OCI-LY7 (cell line): Measurements from ENCODE around the gene MGST3. TPM values are rescaled to one million over a fixed set of nuclear protein-coding genes. Genes with fewer than 3 reads are reported as not detected.
"Not testable (repeated sequence)": the region's sequence is repeated elsewhere in the genome, so short reads cannot be mapped to it uniquely, and the experiment has no call there.

Experiments used
- BruUV-seq: library from RNA; stranded (reverse); fragments of 400-500 nt; replicated peaks from 2 replicates; lab custom pipeline; 2021; lab: Mats Ljungman, UMichigan
- CTCF ChIA-PET: fragments of 300-600 bp; sonication (Branson Sonifier 250); formaldehyde crosslinking; loops from one replicate; lab custom pipeline; 2022; ENCODE audit warnings: antibody characterized with exemption; ENCODE audit not compliant: unreplicated experiment; lab: Charles Lee
- POLR2A ChIA-PET: fragments of 300-600 bp; sonication (Branson Sonifier 250); formaldehyde crosslinking; loops from one replicate; lab custom pipeline; 2022; ENCODE audit warnings: antibody characterized with exemption; lab: Charles Lee
- DNase-seq: peaks from one replicate; pipeline ENCODE4 v3.0.0-alpha.2; 2015; ENCODE audit warnings: low spot score
- H2AFZ ChIP-seq: fragments of 200-600 bp; sonication (generic), shearing (Covaris generic); 2 replicates; pipeline ENCODE4 v1.6.1; 2014; ENCODE audit warnings: mild to moderate bottlenecking, antibody characterized with exemption, low read length, moderate library complexity
- H3K27ac ChIP-seq: fragments of 200-600 bp; sonication (generic); 2 replicates; pipeline ENCODE4 v1.5.1; 2014; ENCODE audit warnings: mixed run types, low read depth, mild to moderate bottlenecking, moderate library complexity, low read length, inconsistent platforms; ENCODE audit not compliant: poor library complexity, severe bottlenecking
- H3K36me3 ChIP-seq: fragments of 200-600 bp; sonication (generic); 2 replicates; pipeline ENCODE4 v1.6.1; 2014; ENCODE audit warnings: mild to moderate bottlenecking, antibody characterized with exemption, low read length, moderate library complexity, mixed read lengths; ENCODE audit not compliant: insufficient read depth
- H3K4me1 ChIP-seq: fragments of 200-600 bp; sonication (generic); 2 replicates; pipeline ENCODE4 v1.5.1; 2014; ENCODE audit warnings: mild to moderate bottlenecking, low read length; ENCODE audit not compliant: insufficient read depth, poor library complexity, severe bottlenecking
- H3K4me2 ChIP-seq: fragments of 200-600 bp; sonication (generic); 2 replicates; pipeline ENCODE4 v1.6.1; 2014; ENCODE audit warnings: mild to moderate bottlenecking, low read length
- H3K4me3 ChIP-seq: fragments of 200-600 bp; sonication (generic); 2 replicates; pipeline ENCODE4 v1.5.1; 2014; ENCODE audit warnings: mild to moderate bottlenecking, low read depth, low read length; ENCODE audit not compliant: poor library complexity, severe bottlenecking
- H3K79me2 ChIP-seq: fragments of 200-600 bp; sonication (generic); 2 replicates; pipeline ENCODE4 v1.6.1; 2016; ENCODE audit warnings: low read depth, mild to moderate bottlenecking, low read length, moderate library complexity, mixed read lengths; ENCODE audit not compliant: insufficient read depth
- H3K9me2 ChIP-seq: fragments of 200-600 bp; sonication (generic); 2 replicates; pipeline ENCODE4 v1.6.1; 2016; ENCODE audit warnings: mild to moderate bottlenecking, low read length, mixed read lengths; ENCODE audit not compliant: insufficient read depth
- H3K9me3 ChIP-seq: fragments of 200-600 bp; sonication (generic); 2 replicates; pipeline ENCODE4 v1.6.1; 2014; ENCODE audit warnings: mild to moderate bottlenecking, mixed run types, low read length, mixed read lengths
- H4K20me1 ChIP-seq: fragments of 200-600 bp; sonication (generic); 2 replicates; pipeline ENCODE4 v1.6.1; 2014; ENCODE audit warnings: mild to moderate bottlenecking, antibody characterized with exemption, low read length, moderate library complexity, mixed read lengths; ENCODE audit not compliant: insufficient read depth
- CTCF ChIP-seq: fragments of 200-600 bp; sonication (generic); conservative IDR thresholded peaks from 2 replicates; pipeline ENCODE4 v1.5.1; 2014; ENCODE audit warnings: mild to moderate bottlenecking, antibody characterized with exemption, low read length, moderate library complexity, mixed read lengths
- EZH2phosphoT487 ChIP-seq: fragments of 200-600 bp; sonication (generic); IDR thresholded peaks from 2 replicates; pipeline ENCODE4 v1.6.1; 2018; ENCODE audit warnings: low read depth, borderline replicate concordance, mild to moderate bottlenecking, mixed run types, antibody characterized with exemption, low read length, moderate library complexity, mixed read lengths
- intact Hi-C: fragments of 100-400 bp; cut with micrococcal nuclease; formaldehyde crosslinking; loops from one replicate; pipeline ENCODE4 v1.10.0; 2022; ENCODE audit not compliant: unreplicated experiment
- total RNA-seq, 2 experiments: library from RNA; depleted of rRNA in 1 of 2; stranded (reverse); fragments of >200 nt in 1 of 2; shearing (Covaris generic) in 1 of 2; gene quantifications; 2 replicates each; pipeline ENCODE4 v1.2.3, GENCODE V29; 2014 to 2022

Gene MGST3
- total RNA-seq, 2 experiments from 2014 or later: 115 to 127 TPM

- peak; percentile 64 for DNase-seq
Observed at GRCh38 chr1:165635823-165636222, 4.8 kb downstream of the MGST3 start.

GRCh38 chr1:165637427-165637826 is 6.4 kb downstream of the MGST3 start:
- H3K4me2 ChIP-seq: peak overlapping the region; percentile 13
- BruUV-seq: no TSS peak
- H4K20me1 ChIP-seq: no peaks in the 10 kb centered on the region
- no peaks in the 10 kb centered on the region for H3K9me2 ChIP-seq
- intact Hi-C loops: loop anchor here (10.0 kb wide), 1 partner anchor 127 kb away; the partner anchor contains the start of gene TMCO1
- H3K79me2 ChIP-seq: peaks cover 31% of the 10 kb centered on the region
- no peak overlapping the region for H3K27ac ChIP-seq
- H3K9me3 ChIP-seq: no peaks in the 10 kb centered on the region
- H3K36me3 ChIP-seq: peaks cover 24% of the 10 kb centered on the region; the same call in 1 of the 2 replicates
- TF ChIP-seq EZH2phosphoT487 (no peak), CTCF (no peak)
- no peak for DNase-seq
- H3K4me3 ChIP-seq: no peak overlapping the region
- POLR2A ChIA-PET: interaction anchor here (1.0 to 1.3 kb wide), 5 partner anchors 9 to 51 kb away, joined by 3 to 5 read pairs (median 5); no protein-coding TSS in a partner anchor
- H2AFZ ChIP-seq: no peak overlapping the region
- CTCF ChIA-PET: interaction anchor here (1.1 kb wide), 1 partner anchor 10 kb away, joined by 3 read pairs; no protein-coding TSS in a partner anchor
- peaks cover 64% of the 10 kb centered on the region for H3K4me1 ChIP-seq

More at GRCh38 chr1:165635823-165636222, 4.8 kb downstream of the MGST3 start:
- H3K9me3 ChIP-seq: no peaks in the 10 kb centered on the region
- peak overlapping the region; percentile 82 for H3K4me2 ChIP-seq
- POLR2A ChIA-PET: interaction anchor here (0.6 to 1.5 kb wide), 3 partner anchors 9 to 219 kb away, joined by 3 to 4 read pairs (median 4); no protein-coding TSS in a partner anchor
- CTCF ChIA-PET: no interaction called here
- peaks cover 24% of the 10 kb centered on the region; the same call in 1 of the 2 replicates for H3K36me3 ChIP-seq
- peak overlapping the region; percentile 85 for H3K27ac ChIP-seq
- peaks cover 60% of the 10 kb centered on the region for H3K4me1 ChIP-seq
- peaks cover 42% of the 10 kb centered on the region for H3K79me2 ChIP-seq
- intact Hi-C loops: loop anchor here (10.0 kb wide), 1 partner anchor 129 kb away; the partner anchor contains the start of gene TMCO1
- H4K20me1 ChIP-seq: no peaks in the 10 kb centered on the region
- no peaks in the 10 kb centered on the region for H3K9me2 ChIP-seq
- peak overlapping the region; percentile 57; the same call in 1 of the 2 replicates for H2AFZ ChIP-seq
- TF ChIP-seq CTCF (no peak), EZH2phosphoT487 (no peak)
- no TSS peak for BruUV-seq
- peak overlapping the region; percentile 58 for H3K4me3 ChIP-seq

- Histone ChIP-seq H3K79me2 (peaks cover 31% of the 10 kb centered on the region), H3K4me1 (peaks cover 59% of the 10 kb centered on the region), H3K36me3 (peaks cover 24% of the 10 kb centered on the region; the same call in 1 of the 2 replicates)
- H3K4me3 ChIP-seq, H4K20me1 ChIP-seq, CTCF ChIA-PET, DNase-seq, H3K9me2 ChIP-seq, H3K9me3 ChIP-seq, H3K27ac ChIP-seq, BruUV-seq, H3K4me2 ChIP-seq, H2AFZ ChIP-seq: not testable (repeated sequence)
- POLR2A ChIA-PET: interaction anchor here (0.7 kb wide), 1 partner anchor 52 kb away, joined by 3 read pairs; no protein-coding TSS in a partner anchor
- intact Hi-C loops: loop anchor here (10.0 kb wide), 1 partner anchor 127 kb away; the partner anchor contains the start of gene TMCO1
Observed at GRCh38 chr1:165638211-165638610, 7.2 kb downstream of the MGST3 start.
